ENCODE data around the gene SEMA3E.

The SEMA3E gene

GRCh38 chr7:83613232-83613631 is 35.7 kb downstream of the SEMA3E start:
- TF ChIP-seq POLR2A (IDR thresholded peaks at IDR 0.05; ENCODE audit: low read depth, low read length), result no peak
- no peak for FAIRE-seq
- DNase-seq (ENCODE audit: insufficient read length, low spot score), result no peak

DNA sequence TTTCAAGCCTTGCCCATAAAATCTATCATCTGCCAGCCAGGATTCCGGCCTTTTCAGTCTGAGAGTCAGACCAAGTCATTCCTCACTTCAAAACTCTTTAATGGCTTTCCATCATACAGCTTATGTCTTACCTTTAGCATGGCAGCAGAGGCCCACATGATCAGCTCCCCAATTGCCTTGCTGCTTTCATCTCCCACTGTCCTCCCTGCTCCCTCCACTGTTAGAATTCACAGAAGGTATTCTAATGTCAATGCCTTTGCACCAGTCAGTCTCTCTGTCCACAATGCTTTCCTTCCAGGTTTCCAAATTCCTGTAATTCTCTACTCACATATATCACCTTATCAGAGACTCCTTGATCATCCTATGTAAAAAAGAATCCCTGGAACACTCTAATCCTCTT is 37.2 kb downstream of the SEMA3E start:
- no peak for FAIRE-seq
- no peak for DNase-seq (ENCODE audit: insufficient read length, low spot score)
- TF ChIP-seq POLR2A (IDR thresholded peaks at IDR 0.05; ENCODE audit: low read depth, low read length), result no peak

- no peak for TF ChIP-seq POLR2A (IDR thresholded peaks at IDR 0.05; ENCODE audit: low read depth, low read length)
- DNase-seq (ENCODE audit: insufficient read length, low spot score), result no peak
- no peak for FAIRE-seq
Measured at GRCh38 chr7:83610649-83611304, 38.2 kb downstream of the SEMA3E start.

DNA sequence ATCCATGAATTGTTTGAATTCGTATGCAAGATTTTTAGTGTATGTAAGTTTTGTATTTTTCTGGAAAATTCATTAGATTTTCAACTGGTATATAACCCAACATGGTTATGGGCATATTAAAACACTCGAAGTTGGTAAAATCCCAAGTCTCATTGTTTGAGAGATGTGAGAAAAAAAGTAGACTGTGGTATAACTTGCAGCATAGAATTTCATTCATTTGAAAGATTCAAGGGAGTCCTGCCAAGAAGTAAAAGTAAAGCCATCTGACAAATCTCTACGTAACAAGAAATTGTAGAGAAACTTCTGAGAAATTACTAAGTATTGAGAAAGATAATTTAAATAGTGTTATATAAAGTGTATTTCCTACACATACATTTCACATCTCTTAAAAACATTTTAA is 40.2 kb downstream of the SEMA3E start:
- DNase-seq (ENCODE audit: insufficient read length, low spot score), result no peak
- FAIRE-seq, result no peak
- no peak for TF ChIP-seq POLR2A (IDR thresholded peaks at IDR 0.05; ENCODE audit: low read depth, low read length)

GRCh38 chr7:83603649-83604048 is 45.3 kb downstream of the SEMA3E start:
- FAIRE-seq, result no peak
- TF ChIP-seq POLR2A (IDR thresholded peaks at IDR 0.05; ENCODE audit: low read depth, low read length), result no peak

DNA sequence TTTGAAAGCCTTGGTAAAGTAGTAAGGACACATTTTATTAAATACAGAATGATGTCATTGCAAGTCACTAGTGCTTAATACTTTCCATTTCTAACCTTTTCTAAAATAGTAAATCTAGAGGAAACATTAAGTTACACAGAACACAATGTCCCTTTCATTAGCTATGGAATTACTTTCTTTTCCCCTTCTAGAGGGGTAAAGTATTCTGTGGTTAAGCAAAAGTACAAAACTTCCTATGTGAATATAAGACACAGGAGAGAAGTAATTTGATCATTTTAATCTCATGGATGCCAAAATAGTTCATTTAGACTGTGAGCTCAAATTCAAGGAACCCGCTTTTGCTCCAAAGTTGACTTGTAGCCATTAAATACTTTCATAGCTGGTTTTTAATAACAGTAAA is 49.8 kb downstream of the SEMA3E start:
- DNase-seq (ENCODE audit: insufficient read length, low spot score), result no peak
- FAIRE-seq, result no peak
- TF ChIP-seq POLR2A (IDR thresholded peaks at IDR 0.05; ENCODE audit: low read depth, low read length), result no peak

More at GRCh38 chr7:83603649-83604048, 45.3 kb downstream of the SEMA3E start:
- DNase-seq (ENCODE audit: insufficient read length, low spot score), result no peak

DNA sequence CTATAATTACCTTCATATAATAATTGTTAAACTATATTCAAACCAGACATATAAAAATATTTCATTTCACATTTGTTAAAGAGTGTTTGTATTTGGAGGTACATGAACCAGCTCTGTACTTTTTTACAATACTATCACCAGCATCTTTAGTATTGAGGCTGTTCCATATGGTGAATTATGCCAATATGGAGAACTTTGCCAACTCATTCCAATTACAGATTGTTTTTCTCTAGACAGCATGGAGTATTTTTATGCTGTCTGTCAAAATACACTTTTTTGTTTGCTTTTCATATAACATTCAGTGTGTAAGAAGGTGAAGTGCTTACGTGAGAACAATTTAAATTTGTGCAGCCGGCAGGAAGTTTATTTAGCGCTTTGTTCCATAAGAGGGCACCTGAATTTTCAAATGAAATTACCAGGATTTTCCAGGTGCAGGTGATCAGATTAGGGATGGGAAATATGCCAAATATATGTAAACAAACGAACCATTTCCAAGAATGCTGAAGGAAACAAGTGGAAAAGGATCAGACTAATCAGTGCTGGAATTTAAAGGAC is 54.9 kb downstream of the SEMA3E start:
- no peak for DNase-seq (ENCODE audit: insufficient read length, low spot score)
- TF ChIP-seq POLR2A (IDR thresholded peaks at IDR 0.05; ENCODE audit: low read depth, low read length), result no peak
- no peak for FAIRE-seq

- DNase-seq (ENCODE audit: insufficient read length, low spot score), result no peak
- no peak for TF ChIP-seq POLR2A (IDR thresholded peaks at IDR 0.05; ENCODE audit: low read depth, low read length)
- FAIRE-seq, result no peak
Measured at GRCh38 chr7:83588602-83589240, 60.2 kb downstream of the SEMA3E start.

GRCh38 chr7:83586281-83586680 is 62.7 kb downstream of the SEMA3E start:
- no peak for TF ChIP-seq POLR2A (IDR thresholded peaks at IDR 0.05; ENCODE audit: low read depth, low read length)
- DNase-seq (ENCODE audit: insufficient read length, low spot score) (no peak), FAIRE-seq (no peak)

- no peak for TF ChIP-seq POLR2A (IDR thresholded peaks at IDR 0.05; ENCODE audit: low read depth, low read length)
- DNase-seq (ENCODE audit: insufficient read length, low spot score) (no peak), FAIRE-seq (no peak)
Measured at GRCh38 chr7:83581667-83582435, 67.1 kb downstream of the SEMA3E start.

- no peak for DNase-seq (ENCODE audit: insufficient read length, low spot score)
- TF ChIP-seq POLR2A (IDR thresholded peaks at IDR 0.05; ENCODE audit: low read depth, low read length), result no peak
- no peak for FAIRE-seq
Measured at GRCh38 chr7:83579740-83580139, 69.2 kb downstream of the SEMA3E start.

- no peak for TF ChIP-seq POLR2A (IDR thresholded peaks at IDR 0.05; ENCODE audit: low read depth, low read length)
- DNase-seq (ENCODE audit: insufficient read length, low spot score) (no peak), FAIRE-seq (no peak)
Measured at GRCh38 chr7:83575436-83575835, 73.5 kb downstream of the SEMA3E start.

GRCh38 chr7:83574616-83575015 is 74.3 kb downstream of the SEMA3E start:
- FAIRE-seq, result no peak
- DNase-seq (ENCODE audit: insufficient read length, low spot score), result no peak
- no peak for TF ChIP-seq POLR2A (IDR thresholded peaks at IDR 0.05; ENCODE audit: low read depth, low read length)

DNA sequence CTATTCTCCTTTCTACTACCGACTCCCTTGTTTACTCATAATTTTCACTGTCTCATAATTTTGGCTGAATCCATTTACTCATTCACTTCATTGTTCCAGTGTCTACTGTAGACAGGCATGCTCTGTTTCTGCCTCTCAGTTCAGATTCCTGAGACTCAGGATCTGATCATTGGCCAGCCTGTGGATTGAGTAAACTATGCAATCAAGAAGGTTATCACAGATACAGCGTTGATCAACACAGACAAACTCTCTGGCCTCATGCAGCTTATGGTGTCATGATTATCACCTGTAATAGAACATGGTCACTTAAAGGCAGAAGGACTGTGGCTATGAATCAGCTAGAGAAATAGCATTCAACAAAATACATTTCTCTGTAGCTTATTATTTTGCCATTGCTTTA is 86.0 kb downstream of the SEMA3E start:
- TF ChIP-seq POLR2A (IDR thresholded peaks at IDR 0.05; ENCODE audit: low read depth, low read length), result no peak
- FAIRE-seq (no peak), DNase-seq (ENCODE audit: insufficient read length, low spot score) (no peak)

All from H54 (cell line).